GM12891 (cell line): ENCODE results near the gene CELF2.

Experiments
- POLR2A ChIP-seq: IDR thresholded peaks from 2 replicates; pipeline ENCODE4 v1.6.1; 2011; ENCODE audit warnings: low read depth, low read length, control low read depth
- TAF1 ChIP-seq: IDR thresholded peaks from 2 replicates; pipeline ENCODE4 v1.6.1; 2011; ENCODE audit warnings: low read depth, low read length, control low read depth

GRCh38 chr10:11113156-11113555 lies 95.5 kb downstream of the CELF2 start:
- no peak for TF ChIP-seq POLR2A
- TF ChIP-seq TAF1 = no peak
